Measurements from ENCODE around the gene FMN2.
"Not testable (repeated sequence)": the region's sequence is repeated elsewhere in the genome, so short reads cannot be mapped to it uniquely, and the experiment has no call there.

The FMN2 gene

GRCh38 chr1:240387051-240387450 lies 295.4 kb downstream of the FMN2 start:
- no peak for DNase-seq

DNA sequence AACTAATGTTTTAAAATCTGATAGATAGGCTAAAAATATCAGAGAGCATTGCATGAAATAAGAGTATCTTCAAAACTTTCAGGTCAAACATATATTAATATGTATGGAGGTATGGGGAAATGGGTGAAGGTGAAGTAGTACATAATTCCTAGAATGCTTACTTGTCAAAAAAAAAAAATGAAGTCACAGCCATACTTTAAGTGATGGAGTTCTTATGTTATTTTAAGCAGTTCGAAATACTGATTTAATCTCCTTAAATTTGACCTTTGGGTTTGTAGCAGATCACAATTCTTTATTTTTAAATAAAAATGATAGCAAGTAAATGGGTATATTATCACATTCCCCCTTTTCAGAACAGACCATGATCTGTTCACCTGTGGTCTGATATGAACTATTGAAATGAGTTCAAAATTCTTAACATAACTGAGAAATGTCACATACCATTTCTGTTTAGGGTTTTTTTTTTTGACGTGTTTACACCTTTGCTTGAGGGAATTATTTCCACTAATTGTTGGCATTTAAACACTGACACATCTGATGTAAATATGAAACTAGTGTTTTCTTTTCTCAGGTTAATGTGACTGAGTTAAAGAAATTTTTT lies 300.1 kb downstream of the FMN2 start:
- no peak for DNase-seq

GRCh38 chr1:240394353-240394752 lies 302.7 kb downstream of the FMN2 start:
- DNase-seq = no peak

DNA sequence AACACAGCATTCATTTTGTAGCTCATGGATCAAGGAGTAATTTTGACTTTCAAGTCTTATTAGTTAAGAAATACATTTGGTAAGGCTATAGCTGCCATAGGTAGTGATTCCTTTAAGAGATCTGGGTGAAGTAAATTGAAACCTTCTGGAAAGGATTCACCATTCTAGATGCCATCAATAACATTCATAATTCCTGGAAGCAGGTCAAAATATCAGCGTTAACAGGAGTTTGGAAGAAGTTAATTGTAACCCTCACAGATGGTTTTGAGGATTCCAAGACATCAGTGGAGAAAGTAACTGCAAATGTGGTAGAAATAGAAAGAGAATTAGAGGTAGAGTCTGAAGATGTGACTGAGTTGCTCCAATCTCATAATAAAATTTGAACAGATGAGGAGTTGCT lies 303.7 kb downstream of the FMN2 start:
- DNase-seq = no peak

DNA sequence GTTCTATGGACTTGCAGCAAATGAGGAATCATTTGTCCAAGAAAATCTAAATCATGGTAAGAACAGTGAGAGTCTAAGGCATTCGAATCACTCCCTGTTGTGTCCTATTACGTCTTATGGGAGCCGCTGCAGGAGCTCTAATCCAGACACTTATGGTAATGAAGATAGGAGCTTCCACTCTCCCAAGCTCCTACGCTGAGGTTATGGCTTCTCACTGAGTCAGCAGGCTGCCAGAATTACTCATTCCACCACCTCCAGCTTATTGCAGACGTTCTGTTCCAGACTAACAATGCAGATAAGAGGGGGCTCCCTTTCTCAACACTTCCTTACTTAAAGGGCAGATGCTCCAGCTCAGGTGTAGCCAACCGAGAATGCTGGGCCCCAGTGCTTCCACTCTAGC lies 307.7 kb downstream of the FMN2 start:
- no peak for DNase-seq

DNA sequence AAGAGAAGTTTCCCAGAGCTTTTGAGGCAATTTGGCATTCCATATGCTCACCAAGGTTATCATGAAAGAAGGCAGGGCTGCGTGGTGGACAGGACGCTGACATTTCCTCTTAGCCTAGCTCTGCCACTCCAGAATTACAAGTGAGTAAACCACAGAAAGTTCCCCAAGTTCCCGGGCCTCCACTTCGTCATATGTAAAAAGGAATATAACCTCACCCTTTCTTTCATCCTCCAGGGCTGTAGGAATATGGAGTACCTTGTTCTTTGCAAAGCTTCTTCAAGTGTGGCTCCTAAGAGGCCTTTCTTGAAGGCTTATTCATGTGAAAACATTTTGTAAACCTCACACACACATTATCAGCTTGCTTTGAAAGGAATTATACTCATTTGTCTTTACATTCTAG lies 310.0 kb downstream of the FMN2 start:
- no peak for DNase-seq

DNA sequence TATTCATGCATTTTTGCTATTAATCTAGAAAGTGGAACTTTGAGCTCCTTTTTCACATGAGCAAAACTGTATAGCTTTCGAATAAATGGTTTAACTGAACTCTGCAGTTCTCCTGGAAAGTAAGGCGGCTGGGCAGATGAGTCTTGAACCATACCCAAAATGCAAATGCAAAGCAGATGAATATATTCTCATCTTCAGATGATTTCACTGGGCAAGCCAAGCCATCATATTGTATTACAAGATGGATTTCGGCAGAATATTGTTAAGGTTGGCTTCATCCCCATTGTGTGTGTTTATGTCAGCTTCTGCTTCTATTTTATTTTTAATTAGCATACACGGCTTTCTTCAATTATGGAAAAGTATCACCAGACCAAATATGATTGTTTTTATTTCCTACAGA lies 310.6 kb downstream of the FMN2 start:
- no peak for DNase-seq

DNA sequence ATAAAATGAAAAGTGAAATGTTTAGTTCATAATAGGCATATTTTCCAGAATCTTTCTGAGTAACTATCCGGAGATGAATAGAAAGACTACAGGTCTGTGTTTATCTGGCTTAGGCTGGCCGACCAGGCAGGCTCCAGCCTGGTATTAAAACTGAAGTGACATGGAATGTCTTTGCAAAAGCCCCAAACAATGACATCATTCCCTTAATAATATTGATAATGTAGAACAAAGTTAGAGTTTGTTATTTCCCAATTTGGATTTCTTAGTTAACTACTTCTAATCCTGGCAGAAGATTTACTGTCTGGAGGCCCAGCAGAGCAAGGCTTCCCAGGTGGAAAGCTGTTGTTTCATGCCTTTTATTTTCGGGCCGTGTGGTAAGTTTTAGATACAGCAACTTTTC lies 312.6 kb downstream of the FMN2 start:
- DNase-seq = no peak

DNA sequence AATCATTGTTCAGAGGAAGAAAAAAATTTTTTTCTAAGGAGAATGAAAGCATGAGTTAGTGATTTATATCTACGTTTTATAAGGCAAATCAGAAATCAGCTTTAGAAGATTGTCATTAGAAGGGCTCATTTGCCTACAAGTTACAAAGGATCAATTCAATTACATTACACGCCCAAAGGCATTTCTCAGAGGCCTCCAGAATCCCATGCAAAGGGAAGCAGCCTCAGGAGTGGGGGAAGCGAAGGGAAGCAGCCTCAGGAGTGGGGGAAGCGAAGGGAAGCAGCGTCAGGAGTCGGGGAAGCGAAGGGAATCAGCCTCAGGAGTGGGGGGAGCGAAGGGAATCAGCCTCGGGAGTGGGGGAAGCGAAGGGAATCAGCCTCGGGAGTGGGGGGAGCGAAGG lies 314.1 kb downstream of the FMN2 start:
- DNase-seq = no peak

- no peak for DNase-seq
Observed at GRCh38 chr1:240407407-240407806, 315.7 kb downstream of the FMN2 start.

GRCh38 chr1:240409615-240410014 lies 317.9 kb downstream of the FMN2 start:
- no peak for DNase-seq

- no peak for DNase-seq
Observed at GRCh38 chr1:240413732-240414131, 322.0 kb downstream of the FMN2 start.

GRCh38 chr1:240414237-240414636 lies 322.6 kb downstream of the FMN2 start:
- DNase-seq = no peak

- not testable (repeated sequence) for DNase-seq
Observed at GRCh38 chr1:240415011-240415410, 323.3 kb downstream of the FMN2 start.

DNA sequence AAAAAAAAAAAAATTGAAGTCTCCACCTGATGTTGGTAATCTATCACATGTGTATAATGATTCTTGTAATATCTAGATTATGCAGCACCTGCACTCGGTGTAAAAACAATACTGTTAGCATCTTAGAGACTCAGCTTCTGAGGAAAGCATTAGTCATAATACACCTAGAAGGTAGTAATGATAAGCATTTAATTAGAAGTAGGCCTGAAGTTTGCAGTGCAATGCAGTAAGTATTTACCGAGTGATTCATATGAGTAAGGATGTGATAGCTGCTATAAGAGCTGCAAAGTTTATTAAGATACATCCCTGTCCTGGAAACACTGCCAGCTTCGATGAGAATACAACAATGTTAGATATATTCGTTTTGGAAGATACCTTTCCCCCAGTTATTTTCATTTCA lies 323.8 kb downstream of the FMN2 start:
- no peak for DNase-seq

GRCh38 chr1:240417317-240417716 lies 325.6 kb downstream of the FMN2 start:
- DNase-seq = no peak

DNA sequence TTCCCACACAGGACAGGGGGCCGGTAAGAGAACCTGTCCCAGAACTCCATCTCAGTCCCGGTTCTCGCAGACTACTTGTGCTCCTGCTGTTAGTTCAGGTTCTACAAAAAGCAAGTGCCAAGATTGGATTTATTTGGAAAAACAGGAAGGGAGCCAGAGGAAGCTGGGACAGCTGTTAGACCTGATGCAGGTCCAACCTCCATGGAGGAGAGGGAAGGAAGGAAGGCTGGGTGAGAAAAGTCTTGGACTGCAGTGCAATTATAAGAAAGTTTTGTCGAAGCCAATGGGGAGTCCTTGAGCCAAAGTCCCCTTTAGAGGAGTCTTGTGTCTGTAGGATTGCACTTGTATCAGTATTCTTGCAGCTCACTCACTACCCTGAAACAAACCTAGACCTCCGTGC lies 329.1 kb downstream of the FMN2 start:
- no peak for DNase-seq

- no peak for DNase-seq
Observed at GRCh38 chr1:240423246-240423924, 331.7 kb downstream of the FMN2 start.

- no peak for DNase-seq
Observed at GRCh38 chr1:240424740-240425464, 333.2 kb downstream of the FMN2 start.

DNA sequence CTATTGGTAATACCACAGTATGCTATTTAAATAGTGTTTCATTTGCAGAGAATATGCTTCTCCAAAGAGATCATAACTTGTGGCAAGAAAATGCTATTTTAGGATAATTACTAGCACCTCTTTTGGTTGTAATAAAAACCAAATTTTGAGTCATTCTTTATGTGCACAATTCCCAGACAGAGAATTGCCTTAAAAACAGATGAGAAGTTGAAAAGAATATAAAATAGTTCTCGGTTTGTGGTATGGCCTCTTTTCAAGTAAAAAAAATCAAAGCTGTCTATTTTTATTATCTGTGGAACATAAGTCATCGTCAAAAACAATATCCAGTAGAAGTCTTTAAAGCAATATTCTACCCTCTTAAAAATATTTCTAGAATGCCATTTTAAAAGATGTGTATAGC lies 334.4 kb downstream of the FMN2 start:
- no peak for DNase-seq

GRCh38 chr1:240435996-240436566 lies 344.4 kb downstream of the FMN2 start:
- DNase-seq = no peak

GRCh38 chr1:240441669-240442068 lies 350.0 kb downstream of the FMN2 start:
- DNase-seq = no peak

- no peak for DNase-seq
Observed at GRCh38 chr1:240445369-240445768, 353.7 kb downstream of the FMN2 start.

GRCh38 chr1:240455228-240455821 lies 363.6 kb downstream of the FMN2 start:
- no peak for DNase-seq

All from effector CD8-positive, alpha-beta T cell (primary cell).